T-helper 9 cell (primary cell): ENCODE data around the gene FBLN1.

Experiments used
- DNase-seq: peaks from one replicate; pipeline ENCODE4 v3.0.0-alpha.2; 2020

Gene FBLN1

DNA sequence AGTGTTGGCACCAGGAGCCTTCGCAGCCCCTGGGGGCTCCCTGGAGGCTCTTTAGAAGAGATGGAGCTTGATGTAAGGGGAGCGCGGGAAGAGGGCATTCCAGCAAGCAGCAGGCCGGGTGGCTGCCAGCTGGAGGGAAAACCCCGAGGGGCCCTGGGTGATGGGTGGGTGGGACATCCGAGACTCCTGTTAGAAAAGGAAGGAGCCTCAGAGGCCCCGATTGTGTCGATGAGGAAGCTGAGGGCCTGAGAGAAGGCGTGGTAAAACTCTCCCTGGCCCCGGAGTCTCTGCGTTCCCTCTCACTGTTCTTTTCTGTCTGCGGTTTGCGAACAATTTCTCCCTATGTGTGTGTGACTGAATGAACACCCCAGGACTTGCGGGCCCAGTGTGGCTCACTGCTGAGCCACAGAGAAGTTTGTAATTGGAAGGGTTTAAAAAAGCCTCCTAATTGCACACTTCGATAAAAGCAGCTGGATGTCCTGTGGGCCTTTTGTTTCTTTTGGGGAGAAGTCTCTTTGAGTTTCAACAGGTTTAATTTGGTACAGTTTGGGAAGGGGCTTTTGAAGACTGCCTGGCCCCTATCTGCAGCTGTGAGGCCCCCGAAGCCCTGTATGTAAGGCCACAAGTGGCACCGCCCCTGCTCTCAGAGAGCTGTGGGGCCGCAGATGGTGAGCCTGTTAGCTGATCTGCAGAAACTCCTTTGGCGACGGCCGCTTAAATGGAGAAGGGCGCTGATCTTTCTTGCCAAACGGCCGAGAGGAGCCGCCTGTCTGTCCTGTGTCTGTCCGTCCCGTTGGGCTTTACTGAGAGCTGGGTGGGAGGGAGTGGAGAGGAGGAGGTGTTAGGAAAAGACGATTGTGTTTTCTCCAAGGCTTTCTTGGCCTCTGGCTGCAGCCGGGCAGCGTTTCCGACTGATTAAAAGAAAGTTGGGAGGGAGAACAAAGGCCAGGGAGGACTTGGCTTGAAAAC lies 2.0 kb downstream of the FBLN1 start:
- DNase-seq: no peak

DNA sequence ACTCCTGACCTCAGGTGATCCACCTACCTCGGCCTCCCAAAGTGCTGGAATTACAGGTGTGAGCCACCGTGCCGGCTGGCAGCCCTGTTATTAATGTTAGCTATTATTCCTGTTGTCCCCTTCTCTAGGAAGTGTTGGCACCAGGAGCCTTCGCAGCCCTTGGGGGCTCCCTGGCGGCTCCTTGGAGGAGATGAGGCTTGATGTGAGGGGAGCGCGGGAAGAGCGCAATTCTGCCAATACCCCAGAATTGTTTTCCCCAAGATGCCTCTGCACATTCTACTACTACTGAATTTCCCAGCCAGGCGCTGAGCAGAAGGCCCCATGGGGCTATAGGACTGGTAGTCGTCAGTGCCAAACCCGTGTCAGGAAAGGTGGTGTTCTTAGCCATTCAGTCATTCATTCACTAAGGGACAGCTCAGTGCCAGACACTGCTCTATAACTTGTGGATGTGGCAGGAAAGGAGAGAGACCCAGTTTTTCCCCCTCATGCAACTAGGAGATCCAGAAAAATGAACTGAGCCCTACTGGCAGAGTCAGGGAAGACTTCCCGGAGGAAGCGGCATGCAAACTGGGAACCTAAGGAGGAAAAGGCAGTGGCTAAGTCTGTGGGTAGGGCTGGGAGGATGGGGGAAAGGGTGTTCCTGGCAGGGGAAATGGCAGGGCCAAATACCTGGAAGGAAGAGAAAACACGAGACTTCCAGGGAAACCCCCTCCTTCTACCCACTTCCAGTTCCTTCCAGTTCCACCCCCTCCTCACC lies 3.5 kb downstream of the FBLN1 start:
- no peak for DNase-seq

DNA sequence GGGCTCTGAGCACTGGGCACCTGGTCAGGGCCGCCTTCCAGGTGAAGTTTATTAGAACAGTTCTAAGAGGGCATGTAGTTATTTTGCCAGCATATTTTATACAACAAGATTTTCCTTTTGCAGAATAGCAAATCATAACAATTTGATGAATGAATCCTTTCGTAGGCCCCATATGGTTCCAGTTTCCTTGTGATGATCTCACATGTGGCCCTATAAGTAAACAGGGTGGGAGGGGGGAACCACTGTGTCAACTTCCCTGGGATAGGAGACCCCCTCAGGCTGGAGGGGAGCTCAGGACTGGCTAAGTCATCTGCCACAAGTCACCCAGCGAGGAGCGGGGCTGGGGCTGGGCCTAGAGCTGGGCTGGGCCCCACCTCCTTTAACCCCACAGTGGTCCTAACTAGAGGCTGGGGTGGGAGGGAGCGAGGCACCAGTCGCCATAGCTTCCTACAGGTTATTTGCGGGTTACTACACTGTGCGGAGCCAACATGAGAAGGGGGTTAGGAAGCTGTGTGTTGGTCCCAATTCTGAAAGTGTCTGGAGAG lies 4.2 kb downstream of the FBLN1 start:
- DNase-seq: no peak

DNA sequence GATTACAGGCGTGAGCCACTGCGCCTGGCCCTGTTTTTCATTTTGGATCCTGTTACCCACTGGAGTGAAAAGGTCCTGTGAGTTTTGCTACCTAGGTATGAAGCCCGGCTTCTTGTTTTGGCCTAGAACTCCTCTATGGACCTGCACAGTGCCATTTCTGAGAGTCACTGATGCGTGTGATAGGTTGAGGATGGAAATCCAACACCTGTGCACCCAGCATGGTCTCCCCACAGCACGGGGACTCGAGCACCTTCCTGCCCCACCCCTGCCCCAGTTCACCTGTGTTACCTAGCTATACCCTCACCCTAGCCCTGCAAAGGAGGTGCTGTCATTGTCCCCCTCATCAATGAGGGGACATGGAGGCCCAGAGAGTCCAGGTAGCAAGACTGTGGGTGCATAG lies 5.1 kb downstream of the FBLN1 start:
- no peak for DNase-seq

DNA sequence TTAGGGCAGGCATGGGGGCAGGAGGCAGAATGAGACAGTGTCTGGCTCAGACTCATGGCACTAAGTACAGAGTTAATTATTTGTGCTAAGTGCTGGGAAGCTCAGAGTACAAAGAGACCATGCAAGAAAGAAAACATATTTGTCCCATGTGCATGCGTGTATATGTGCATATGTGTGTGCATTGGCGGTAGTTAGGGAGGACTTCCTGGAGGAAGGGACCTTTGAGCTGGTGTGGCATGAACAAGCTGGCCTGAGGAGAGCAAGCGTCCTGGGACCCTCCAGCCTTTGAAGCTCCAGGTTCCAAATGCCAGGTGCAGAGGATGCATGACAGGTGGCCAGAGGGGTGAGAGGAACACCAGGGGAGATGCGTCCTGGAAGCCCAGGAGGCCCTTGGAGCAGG lies 6.1 kb downstream of the FBLN1 start:
- DNase-seq: no peak

DNA sequence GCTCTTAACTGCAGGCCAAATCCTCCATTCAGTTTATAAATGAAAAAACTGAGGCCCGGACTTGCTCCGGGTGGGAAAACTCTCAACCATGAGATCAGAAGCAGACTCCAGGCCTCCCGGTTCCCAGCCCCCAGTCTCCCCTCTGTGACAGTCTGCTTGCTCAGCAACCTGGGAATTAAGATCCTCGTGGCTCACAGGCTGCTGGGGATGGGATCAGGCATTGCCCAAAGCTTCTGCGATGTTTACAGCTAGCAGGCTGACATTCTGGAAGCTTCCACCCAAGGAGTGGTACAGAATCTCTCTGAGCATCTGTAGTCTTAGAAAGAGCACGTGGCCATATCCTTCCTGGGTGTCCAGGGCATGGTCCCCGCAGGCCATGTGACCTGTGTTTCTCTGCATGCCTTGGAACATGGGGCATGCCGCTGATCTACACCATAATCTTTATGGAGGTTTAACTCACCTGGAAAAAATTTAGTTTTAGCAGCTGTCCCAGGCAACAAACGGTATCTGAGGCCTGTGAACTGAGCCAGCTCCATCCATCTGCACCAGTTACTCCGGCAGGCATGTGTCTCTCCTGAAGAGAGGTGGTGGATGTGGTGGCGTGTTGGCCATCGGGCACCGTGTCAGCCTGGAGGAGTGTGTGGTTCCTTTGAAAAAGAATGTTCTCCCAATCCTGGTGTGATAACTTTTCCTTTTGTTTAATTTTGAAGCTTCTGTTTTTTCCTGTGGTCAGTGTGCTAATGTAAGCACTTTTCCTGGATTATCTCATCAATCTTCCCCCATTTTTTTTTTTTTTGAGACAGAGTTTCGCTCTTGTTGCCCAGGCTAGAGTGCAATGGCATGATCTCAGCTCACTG lies 7.9 kb downstream of the FBLN1 start:
- no peak for DNase-seq

DNA sequence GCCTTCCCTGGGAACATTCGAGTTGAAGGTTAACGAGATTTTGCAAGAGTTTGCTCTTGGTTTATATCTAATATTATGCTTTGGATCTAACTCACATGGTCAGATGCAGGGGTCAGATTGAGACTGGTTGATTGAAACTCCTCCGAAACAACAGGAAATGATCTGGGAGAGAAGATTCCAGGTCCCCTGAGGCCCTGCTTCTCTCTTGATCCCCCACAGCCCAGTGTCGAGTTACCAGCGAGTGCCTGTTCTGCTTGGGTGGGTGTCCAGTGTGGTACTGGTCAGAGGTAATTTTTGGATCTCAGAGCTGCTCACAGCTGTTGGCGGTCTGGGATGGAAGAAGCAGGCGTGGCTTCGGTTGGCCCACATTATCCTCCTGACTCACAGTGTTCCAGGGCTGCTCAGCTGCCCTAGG lies 9.2 kb downstream of the FBLN1 start:
- no peak for DNase-seq

DNA sequence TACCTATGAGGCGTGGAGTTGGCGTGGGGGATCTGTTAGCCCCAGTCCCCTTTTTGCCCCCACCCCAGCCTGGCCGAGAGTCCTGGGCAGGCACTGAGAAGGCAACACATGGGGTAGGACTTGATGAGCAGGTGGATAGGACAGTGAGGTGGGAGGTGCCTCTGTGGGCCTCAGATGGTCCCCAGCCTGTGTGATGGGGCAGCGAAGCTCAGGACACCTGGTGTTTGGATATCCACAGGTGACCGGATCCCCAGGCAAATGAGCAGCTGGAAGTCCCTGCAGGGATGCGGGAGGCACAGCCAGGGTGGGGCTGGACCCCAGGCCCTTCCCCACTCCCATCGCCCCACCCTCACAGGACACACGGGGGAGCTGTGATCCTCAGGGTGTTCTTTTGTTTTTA lies 9.7 kb downstream of the FBLN1 start:
- DNase-seq: no peak

DNA sequence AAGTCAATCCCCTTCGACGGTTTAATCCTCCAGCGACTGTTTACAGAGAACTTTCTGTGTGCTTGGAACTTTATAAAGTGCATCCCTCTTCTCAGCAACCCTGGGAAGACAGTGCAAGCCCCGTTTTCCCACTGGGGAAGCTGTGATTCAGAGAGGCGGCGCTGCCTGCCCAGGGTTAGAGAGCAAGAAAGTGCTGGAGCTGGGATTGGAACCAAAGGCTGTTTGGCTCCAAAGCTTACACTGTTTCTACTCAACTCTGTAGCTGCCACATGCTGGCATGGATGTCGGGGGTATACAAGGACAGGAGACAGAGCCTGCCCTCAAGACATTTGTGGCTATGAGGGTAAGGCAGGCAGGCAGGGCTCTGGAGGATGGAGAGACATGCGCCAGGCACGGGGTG lies 13.0 kb downstream of the FBLN1 start:
- DNase-seq: no peak

DNA sequence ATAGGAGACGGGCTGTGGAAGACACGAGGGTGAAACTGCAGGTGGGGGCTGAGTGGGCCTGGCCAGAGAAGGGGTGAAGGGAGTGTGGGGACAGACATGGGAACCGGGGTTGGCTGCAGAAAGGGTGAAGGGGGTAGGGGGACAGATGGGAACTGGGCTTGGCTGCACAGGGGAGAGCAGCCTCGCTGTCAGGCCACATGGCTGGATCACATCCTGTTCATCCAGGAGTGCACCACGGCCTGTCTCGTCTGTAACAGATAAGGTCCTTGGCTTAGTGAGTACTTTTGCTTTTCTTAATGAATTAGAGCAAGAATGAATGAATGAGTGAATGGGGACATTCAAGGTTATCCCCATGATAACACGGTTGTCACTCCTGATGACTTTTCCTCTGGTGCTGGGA lies 13.5 kb downstream of the FBLN1 start:
- no peak for DNase-seq

DNA sequence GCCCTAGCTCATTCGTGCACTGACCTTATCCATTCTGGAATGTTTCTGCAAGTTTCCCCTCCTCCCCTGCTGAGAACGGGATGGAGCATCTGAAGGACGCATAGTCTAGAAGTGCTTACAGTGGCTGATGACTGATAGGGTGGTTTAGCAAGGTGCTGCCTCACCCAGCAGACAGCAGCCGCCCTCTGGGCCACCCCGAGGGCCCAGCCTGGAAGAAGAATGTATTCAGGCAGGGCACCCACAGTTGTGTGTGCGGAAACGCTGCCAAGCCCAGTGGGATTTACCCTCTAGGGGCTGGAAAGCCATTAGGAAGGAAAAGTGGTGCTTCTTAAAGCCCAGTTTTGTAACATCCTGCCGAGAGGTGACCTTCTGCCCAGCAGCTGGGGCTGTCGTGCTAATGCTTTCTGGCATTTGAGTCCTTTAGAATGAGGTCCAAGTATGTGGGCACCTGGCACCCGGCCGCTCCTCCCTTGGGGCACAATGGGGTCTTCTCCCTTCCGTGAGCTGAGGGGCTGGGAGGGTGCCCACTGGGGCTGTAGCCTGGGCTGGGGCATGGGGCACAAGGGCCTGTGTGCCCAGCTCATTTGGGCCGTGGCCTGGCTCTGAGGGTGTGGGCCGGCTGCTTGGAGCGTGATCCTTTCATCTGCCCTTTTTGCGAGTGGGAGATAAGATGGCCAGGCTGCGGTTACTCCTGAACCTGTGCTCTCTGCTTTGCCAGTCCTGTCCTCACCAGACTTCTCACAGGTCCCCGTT lies 14.4 kb downstream of the FBLN1 start:
- no peak for DNase-seq

DNA sequence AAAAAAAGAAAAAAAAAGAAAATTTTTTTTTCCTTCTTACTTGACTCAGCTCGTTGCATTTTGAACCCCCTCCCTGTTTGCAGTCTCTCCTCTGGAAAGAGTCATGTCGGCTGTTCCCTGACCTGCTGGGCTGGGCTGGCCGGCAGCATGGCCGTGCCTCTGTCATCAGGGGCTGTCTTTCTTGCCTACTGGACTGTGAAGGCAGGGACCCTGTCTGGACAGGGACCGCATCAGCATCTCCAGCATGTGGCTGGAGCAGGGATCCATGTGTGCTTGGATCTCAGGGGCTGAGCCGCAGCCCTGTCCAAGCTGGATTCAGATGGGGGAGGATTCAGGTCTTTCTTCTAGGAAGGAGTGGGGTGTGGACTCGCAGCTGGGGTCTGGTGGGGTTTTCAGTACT lies 15.5 kb downstream of the FBLN1 start:
- no peak for DNase-seq

DNA sequence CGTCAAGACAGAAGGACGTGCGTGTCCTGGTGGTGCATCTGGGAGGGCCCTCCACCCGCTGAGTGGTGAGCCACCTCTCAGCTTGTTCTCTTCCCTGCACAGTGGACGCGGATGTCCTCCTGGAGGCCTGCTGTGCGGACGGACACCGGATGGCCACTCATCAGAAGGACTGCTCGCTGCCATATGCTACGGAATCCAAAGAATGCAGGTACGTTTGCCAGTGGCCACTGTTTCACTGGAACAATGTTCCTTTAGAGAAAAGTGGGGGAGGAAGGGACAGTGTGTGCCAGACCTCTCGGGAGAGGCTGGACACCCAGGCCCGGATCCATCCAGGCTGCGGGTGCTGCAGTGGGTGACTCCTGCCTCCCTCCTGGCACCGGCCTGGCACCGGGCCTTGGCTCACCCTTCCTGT lies 15.9 kb downstream of the FBLN1 start:
- DNase-seq: no peak

DNA sequence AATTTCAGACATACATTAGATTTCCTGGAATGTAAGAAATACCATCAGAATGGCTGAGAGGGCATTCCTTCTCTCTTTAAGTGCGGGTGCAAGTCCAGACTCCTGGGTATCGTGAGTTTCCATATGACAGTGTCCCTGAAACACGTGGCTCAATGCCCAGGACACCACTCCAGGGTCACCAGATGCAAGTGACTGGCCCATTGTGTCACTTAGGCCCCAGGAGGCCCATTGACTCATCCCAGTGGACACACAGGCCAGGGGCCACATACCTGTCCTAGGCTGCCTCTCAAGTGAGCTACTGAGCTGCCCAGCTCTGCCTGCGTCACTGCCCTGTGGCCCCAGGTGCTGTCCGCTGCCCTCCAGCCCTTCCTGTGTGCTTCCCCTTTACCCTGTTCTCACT lies 18.5 kb downstream of the FBLN1 start:
- DNase-seq: no peak

DNA sequence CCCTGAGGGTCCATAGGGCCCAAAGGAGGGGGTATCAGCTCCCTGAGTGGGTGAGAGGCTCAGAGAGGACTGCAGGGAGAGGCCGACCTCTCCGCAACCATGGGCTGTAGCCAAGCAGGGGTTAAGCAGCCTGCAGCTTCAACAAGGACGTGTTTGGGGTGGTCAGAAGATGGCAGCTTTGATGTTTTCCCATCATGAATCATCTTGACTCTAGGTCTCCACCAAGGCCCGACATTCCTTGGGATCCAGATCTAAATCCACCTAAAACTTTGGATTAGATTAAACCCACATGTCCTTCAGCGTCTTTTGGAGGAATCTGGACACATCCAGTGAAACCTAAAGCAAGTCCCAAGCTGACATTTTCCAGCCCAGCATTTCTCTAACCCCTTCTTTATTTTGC lies 19.8 kb downstream of the FBLN1 start:
- no peak for DNase-seq

DNA sequence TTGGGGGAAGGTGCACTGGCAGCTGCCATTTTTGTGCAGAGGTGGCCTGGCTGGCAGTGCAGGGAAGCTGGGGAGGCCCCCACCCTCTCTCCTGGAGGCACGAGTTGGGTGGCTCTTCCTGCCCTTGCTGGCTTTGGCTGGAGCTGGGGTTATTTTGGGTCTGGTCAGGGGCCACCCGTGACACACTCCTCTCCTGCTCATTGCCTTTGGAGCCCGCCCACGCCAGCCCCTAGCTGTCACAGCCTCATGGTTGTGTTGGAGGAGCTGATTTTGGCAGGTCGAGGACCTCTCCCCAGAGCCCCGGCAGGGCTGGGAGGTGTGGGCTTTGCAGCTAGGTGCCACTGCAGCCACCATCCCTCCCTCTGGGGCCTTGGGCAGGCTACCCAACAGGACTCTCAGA lies 21.5 kb downstream of the FBLN1 start:
- DNase-seq: no peak

DNA sequence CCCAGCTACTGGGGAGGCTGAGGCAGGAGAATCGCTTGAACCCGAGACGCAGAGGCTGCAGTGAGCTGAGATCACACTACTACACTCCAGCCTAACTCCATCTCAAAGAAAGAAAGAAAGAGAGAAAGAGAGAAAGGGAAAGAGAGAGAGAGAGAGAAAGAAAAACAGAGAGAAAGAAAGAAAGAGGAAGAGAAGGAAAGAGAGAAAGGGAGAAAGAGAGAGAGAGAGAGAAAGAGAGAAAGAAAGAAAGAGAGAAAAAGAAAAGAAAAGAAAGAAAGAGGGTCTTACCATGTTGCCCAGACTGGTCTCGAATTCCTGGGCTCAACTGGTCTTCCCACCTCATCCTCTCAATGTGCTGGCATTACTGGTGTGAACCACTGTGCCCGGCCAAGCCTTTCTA lies 22.3 kb downstream of the FBLN1 start:
- no peak for DNase-seq

DNA sequence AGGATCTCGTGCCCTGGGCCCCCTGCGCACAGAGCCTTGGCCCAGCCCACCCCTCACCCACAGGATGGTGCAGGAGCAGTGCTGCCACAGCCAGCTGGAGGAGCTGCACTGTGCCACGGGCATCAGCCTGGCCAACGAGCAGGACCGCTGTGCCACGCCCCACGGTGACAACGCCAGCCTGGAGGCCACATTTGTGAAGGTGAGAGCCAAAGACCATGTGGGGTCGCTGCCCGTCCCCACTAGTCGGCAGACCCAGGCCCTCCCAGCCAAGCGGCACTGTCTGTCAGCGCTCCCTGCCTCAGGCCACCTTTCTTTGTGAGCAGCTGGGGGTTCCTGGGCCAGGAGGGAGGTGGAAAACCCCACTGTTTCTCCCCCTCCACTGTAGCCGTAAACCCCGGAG lies 22.8 kb downstream of the FBLN1 start:
- DNase-seq: no peak

DNA sequence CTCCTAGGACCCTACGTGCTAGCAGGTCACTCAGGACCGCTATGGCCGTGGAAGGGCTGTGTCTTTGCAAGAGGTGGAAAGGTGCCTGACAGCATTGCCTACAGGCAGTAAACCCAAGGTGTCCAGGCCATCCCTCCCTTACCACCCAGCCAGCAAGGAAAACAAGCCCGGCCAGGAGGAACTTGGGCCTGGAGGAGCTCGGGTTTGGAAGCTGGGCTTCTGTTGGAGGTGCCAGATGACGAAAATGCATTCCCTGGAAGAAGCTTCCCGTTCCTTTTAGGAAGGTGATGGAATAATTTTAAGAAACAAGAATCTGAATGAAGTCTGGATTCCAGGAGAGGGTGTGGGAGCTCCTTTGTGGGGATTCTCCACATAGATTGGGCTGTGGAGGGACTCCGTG lies 23.6 kb downstream of the FBLN1 start:
- no peak for DNase-seq

DNA sequence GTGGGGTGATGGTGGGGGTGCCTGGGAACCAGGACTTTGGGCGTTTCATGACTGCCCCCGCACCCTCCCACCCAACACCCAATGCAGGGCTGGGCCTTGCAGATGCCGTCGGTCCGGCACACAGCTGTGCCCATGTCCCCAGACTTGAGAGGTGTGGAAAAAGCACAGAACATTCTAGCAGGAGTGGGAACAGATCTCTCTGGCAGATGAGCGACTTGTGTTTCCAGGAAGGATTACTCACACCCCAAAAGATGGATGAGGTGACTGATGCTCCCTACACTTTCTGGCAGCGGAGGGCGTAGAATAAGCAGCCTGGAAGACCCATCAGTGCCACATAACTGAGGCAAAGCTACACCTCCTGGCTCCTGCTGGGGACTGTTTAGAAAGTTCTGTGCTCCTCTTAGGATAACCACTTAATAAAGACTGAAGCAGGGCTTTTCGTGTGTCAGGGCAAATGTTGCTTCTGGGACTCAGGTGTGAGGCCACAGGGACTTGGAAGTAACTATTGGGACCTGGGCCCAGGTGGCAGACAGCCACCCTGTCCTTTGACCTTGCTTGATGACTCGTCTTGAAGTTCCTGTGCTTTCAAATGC lies 24.2 kb downstream of the FBLN1 start:
- DNase-seq: no peak

DNA sequence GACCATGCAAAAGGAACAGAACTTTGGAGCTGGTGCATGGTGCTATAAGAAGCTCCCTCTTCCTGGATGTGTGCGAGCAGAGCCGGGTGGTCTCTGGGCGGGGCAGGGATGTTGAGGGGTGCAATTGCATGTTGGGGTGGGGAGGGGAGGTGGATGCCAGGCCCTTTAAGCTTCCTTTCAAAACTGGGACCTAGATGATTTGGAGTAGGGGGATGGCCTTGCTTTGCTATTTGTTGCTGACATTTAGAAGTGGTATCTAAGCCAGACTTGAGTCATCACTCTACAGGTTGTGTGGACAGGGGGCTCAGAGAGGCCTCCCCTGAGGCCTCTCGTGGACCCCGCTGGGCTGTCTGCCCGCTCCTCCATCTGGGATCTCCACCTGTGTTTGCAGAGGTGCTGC lies 24.8 kb downstream of the FBLN1 start:
- no peak for DNase-seq

DNA sequence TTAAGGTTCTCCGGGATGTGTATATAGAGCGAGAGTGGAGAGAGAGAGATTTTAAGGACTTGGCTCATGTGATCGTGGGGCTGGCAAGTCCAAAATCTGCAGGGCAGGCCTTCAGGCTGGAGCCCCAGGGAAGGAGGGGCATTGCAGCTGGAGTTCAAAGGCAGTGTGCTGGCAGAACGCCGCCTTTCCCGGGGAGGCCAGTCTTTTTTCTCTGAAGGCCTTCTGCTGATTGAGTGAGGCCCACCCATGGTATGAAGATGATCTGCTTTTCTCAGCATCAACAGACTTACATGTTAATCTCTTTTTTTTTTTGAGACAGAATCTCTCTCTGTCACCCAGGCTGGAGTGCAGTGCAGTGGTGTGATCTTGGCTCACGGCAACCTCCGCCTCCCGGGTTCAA lies 25.4 kb downstream of the FBLN1 start:
- no peak for DNase-seq
